Fibroblast of lung (primary cell): ENCODE measurements around the gene SNX14. TPM values are rescaled to one million over a fixed set of nuclear protein-coding genes. Genes with fewer than 3 reads are reported as not detected.

Experiments
- DNase-seq, 2 donors: peaks; one replicate each; pipeline versions ENCODE4 v3.0.0 to v3.0.0-alpha.2; 2010; ENCODE audit warnings: low read depth in 2 of 2
- H2AFZ ChIP-seq: 2 replicates; pipeline ENCODE4 v1.5.1; 2012; ENCODE audit warnings: low read length, control low read depth, inconsistent platforms
- H3K27ac ChIP-seq: 2 replicates; pipeline ENCODE4 v1.5.1; 2011; ENCODE audit warnings: low read length, control low read depth; ENCODE audit not compliant: insufficient read depth
- H3K27me3 ChIP-seq: 2 replicates; pipeline ENCODE4 v1.5.1; 2011; ENCODE audit warnings: mild to moderate bottlenecking, low read length; ENCODE audit not compliant: control insufficient read depth, insufficient read depth
- H3K36me3 ChIP-seq: 2 replicates; pipeline ENCODE4 v1.5.1; 2011; ENCODE audit warnings: low read length; ENCODE audit not compliant: control insufficient read depth, insufficient read depth
- H3K4me1 ChIP-seq: 2 replicates; pipeline ENCODE4 v1.5.1; 2011; ENCODE audit warnings: low read length; ENCODE audit not compliant: control insufficient read depth, insufficient read depth; ENCODE audit errors: extremely low read depth
- H3K4me2 ChIP-seq: 2 replicates; pipeline ENCODE4 v1.5.1; 2011; ENCODE audit warnings: low read length, control low read depth; ENCODE audit not compliant: insufficient read depth; ENCODE audit errors: extremely low read depth
- H3K4me3 ChIP-seq, 4 experiments: fragments of 200-600 bp in 1 of 4; sonication (generic) in 1 of 4; replicated peaks in 1 of 4; 2 replicates each; pipeline ENCODE4 v1.5.1; 2011 to 2016; ENCODE audit warnings: low read length in 4 of 4, low read depth in 3 of 4, mild to moderate bottlenecking in 3 of 4, control low read depth in 2 of 4, inconsistent platforms in 1 of 4, mixed read lengths in 1 of 4; ENCODE audit not compliant: insufficient read depth in 1 of 4; ENCODE audit errors: control extremely low read depth in 1 of 4
- H3K79me2 ChIP-seq: 2 replicates; pipeline ENCODE4 v1.5.1; 2012; ENCODE audit warnings: mild to moderate bottlenecking, low read length, inconsistent platforms; ENCODE audit not compliant: control insufficient read depth, insufficient read depth
- H3K9ac ChIP-seq: 2 replicates; pipeline ENCODE4 v1.5.1; 2011; ENCODE audit warnings: mild to moderate bottlenecking, low read length, control low read depth; ENCODE audit not compliant: insufficient read depth
- H3K9me3 ChIP-seq: 2 replicates; pipeline ENCODE4 v1.5.1; 2012; ENCODE audit warnings: low read depth, low read length; ENCODE audit not compliant: control insufficient read depth, insufficient read depth
- H4K20me1 ChIP-seq: 2 replicates; pipeline ENCODE4 v1.5.1; 2011; ENCODE audit warnings: low read length; ENCODE audit not compliant: control insufficient read depth, insufficient read depth; ENCODE audit errors: extremely low read depth
- EZH2 ChIP-seq: IDR thresholded peaks from 2 replicates; pipeline ENCODE4 v1.5.1; 2012; ENCODE audit warnings: low read length, control low read depth, mild to moderate bottlenecking; ENCODE audit errors: missing control alignments
- polyA plus RNA-seq, 2 donors: library from polyadenylated mRNA; depleted of rRNA in 1 of 2; stranded (reverse) in 1 of 2; unstranded in 1 of 2; fragments of >200 nt; gene quantifications; 2 replicates each; pipeline ENCODE4 v1.2.1, GENCODE V29; 2011 to 2012; ENCODE audit warnings: missing spikeins in 1 of 2
- total RNA-seq: library from RNA; depleted of rRNA; stranded (reverse); fragments of >200 nt; gene quantifications from 2 replicates; pipeline ENCODE4 v1.2.1, GENCODE V29; 2014
- TF ChIP-seq, protein P1 (sequence below), 2 donors: IDR thresholded peaks in 1 of 2; conservative IDR thresholded peaks in 1 of 2; 1 replicate in 1 of 2; 2 replicates in 1 of 2; pipeline ENCODE4 v1.5.1; 2011 to 2012; ENCODE audit warnings: low read length in 2 of 2, control low read depth in 1 of 2, inconsistent platforms in 1 of 2, low read depth in 1 of 2, mild to moderate bottlenecking in 1 of 2

SNX14 gene
- total and polyA plus RNA-seq, 2 donors (not counting 1 experiment from before 2014, with no cell fraction given), result 79.7 to 182 TPM

DNA sequence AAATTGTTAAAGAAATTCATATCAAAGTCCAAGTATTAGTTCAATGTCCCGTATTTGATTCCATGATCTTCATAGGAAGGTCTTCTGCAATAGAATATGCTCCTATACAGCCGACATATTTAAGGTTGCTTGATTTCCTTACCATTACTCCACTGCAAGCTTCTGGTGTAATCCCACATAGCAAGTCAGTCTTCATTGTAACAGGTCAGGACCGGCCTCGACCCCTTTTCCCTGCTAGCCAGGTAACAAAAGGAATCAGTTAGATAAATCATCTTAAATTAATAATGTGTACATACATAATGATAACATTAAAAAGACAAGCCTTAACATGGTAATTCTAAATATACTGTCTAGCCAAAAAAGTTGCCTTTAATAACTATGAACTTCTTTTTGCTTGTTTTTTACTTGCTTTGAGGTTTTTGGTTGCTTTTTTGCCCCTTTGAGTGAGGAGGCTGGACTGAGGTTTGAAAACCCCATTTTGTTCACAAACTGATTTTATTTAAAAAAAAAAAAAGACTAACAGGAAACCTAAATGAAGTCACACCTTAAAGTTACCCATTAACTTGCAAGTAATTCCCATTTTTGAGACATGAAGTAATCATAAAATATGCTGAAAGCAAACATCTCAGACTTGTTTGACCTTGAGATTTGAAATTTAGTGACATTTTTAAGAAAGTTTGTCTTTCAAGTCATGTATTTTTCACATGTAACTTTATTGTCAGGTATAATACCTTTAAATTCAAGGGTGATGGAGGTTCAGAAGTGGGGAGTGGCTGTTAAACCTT, 19.2 kb upstream of the SNX14 start:
- no peak overlapping the region for H3K27ac ChIP-seq
- no peaks in the 10 kb centered on the region for H3K27me3 ChIP-seq
- H3K36me3 ChIP-seq, result peaks cover 3% of the 10 kb centered on the region
- H3K9ac ChIP-seq, result no peak overlapping the region
- H3K9me3 ChIP-seq, result no peaks in the 10 kb centered on the region
- H3K4me1 ChIP-seq, result no peaks in the 10 kb centered on the region
- no peak overlapping the region for H2AFZ ChIP-seq
- no peak overlapping the region for H3K4me2 ChIP-seq
- no peak for DNase-seq
- H3K4me3 ChIP-seq, result no peak overlapping the region
- H3K79me2 ChIP-seq, result peaks cover 15% of the 10 kb centered on the region
- TF ChIP-seq, protein P1, sequence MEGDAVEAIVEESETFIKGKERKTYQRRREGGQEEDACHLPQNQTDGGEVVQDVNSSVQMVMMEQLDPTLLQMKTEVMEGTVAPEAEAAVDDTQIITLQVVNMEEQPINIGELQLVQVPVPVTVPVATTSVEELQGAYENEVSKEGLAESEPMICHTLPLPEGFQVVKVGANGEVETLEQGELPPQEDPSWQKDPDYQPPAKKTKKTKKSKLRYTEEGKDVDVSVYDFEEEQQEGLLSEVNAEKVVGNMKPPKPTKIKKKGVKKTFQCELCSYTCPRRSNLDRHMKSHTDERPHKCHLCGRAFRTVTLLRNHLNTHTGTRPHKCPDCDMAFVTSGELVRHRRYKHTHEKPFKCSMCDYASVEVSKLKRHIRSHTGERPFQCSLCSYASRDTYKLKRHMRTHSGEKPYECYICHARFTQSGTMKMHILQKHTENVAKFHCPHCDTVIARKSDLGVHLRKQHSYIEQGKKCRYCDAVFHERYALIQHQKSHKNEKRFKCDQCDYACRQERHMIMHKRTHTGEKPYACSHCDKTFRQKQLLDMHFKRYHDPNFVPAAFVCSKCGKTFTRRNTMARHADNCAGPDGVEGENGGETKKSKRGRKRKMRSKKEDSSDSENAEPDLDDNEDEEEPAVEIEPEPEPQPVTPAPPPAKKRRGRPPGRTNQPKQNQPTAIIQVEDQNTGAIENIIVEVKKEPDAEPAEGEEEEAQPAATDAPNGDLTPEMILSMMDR (conservative IDR thresholded peaks at IDR 0.05 in 1 of 2, IDR thresholded peaks at IDR 0.05 in 1 of 2; ENCODE audit: low read depth in 1 of 2, low read length in 2 of 2), result no peak
- TF ChIP-seq EZH2, result no peak
- H4K20me1 ChIP-seq, result no peaks in the 10 kb centered on the region

GRCh38 chr6:85610182-85610895, 16.7 kb upstream of the SNX14 start:
- H3K4me2 ChIP-seq, result no peak overlapping the region
- no peak for DNase-seq
- H3K27me3 ChIP-seq, result no peaks in the 10 kb centered on the region
- no peak for TF ChIP-seq EZH2
- TF ChIP-seq, protein P1 (conservative IDR thresholded peaks at IDR 0.05 in 1 of 2, IDR thresholded peaks at IDR 0.05 in 1 of 2; ENCODE audit: low read depth in 1 of 2, low read length in 2 of 2), result no peak
- H3K36me3 ChIP-seq, result peaks cover 3% of the 10 kb centered on the region
- H2AFZ ChIP-seq, result no peak overlapping the region
- H3K27ac ChIP-seq, result no peak overlapping the region
- no peak overlapping the region for H3K4me3 ChIP-seq
- peaks cover 3% of the 10 kb centered on the region for H3K79me2 ChIP-seq
- no peaks in the 10 kb centered on the region for H4K20me1 ChIP-seq
- H3K9me3 ChIP-seq, result no peaks in the 10 kb centered on the region
- H3K9ac ChIP-seq, result no peak overlapping the region
- H3K4me1 ChIP-seq, result no peaks in the 10 kb centered on the region

DNA sequence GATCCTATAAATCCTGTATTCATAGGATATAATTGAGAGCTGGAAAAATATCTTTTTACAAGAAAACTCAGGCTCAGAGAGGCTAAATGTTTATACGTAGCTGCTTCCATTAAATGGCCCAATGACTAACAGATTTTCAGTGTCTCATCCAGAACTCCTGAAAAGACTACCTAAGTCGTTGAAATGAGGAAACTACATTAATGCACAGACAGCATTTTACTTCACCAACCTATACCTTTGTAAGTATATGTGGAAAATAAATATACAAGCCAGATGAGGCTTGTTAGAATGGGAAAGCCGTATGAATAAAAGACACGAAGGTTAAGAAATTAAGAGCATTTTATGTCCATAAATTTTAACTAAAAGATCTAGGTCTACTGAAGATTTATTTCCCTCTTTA, 8.4 kb upstream of the SNX14 start:
- H3K27me3 ChIP-seq, result no peaks in the 10 kb centered on the region
- H2AFZ ChIP-seq, result no peak overlapping the region
- no peaks in the 10 kb centered on the region for H3K36me3 ChIP-seq
- TF ChIP-seq, protein P1 (conservative IDR thresholded peaks at IDR 0.05 in 1 of 2, IDR thresholded peaks at IDR 0.05 in 1 of 2; ENCODE audit: low read depth in 1 of 2, low read length in 2 of 2), result no peak
- no peak for TF ChIP-seq EZH2
- no peak overlapping the region for H3K4me3 ChIP-seq
- H3K9me3 ChIP-seq, result no peaks in the 10 kb centered on the region
- H3K9ac ChIP-seq, result no peak overlapping the region
- H3K4me2 ChIP-seq, result no peak overlapping the region
- no peaks in the 10 kb centered on the region for H3K4me1 ChIP-seq
- DNase-seq, result no peak
- no peaks in the 10 kb centered on the region for H4K20me1 ChIP-seq
- H3K27ac ChIP-seq, result no peak overlapping the region
- no peaks in the 10 kb centered on the region for H3K79me2 ChIP-seq
